Measurements from ENCODE around the gene KRTAP5-6.

- TF ChIP-seq CTCF (IDR thresholded peaks at IDR 0.05) (no peak), POLR2A (IDR thresholded peaks at IDR 0.05) (no peak), POLR2AphosphoS5 (IDR thresholded peaks at IDR 0.05) (no peak)
Observed at GRCh38 chr11:1701091-1701807, 4.3 kb downstream of the KRTAP5-6 start.
